GM12878 (cell line): Measurements from ENCODE around the gene IL1R2. TPM values are rescaled to one million over a fixed set of nuclear protein-coding genes. Genes with fewer than 3 reads are reported as not detected.

ENCODE experiments used
- ATAC-seq: fragments of 200-7000 bp; cut with Tn5 transposase; 3 replicates; pipeline ENCODE4 v1.9.1; 2020; ENCODE audit warnings: mild to moderate bottlenecking, moderate library complexity
- BruUV-seq: library from RNA; stranded (reverse); fragments of 400-500 nt; replicated peaks from 2 replicates; lab custom pipeline; 2021; lab: Mats Ljungman, UMichigan
- CTCF ChIA-PET: fragments of 300-600 bp; sonication (Branson Sonifier 250); formaldehyde crosslinking; extraction: SDS; loops from one replicate; lab custom pipeline; 2021; ENCODE audit warnings: inconsistent platforms; lab: Yijun Ruan, JAX
- POLR2A ChIA-PET: fragments of 350-600 bp; formaldehyde crosslinking; extraction: SDS; loops from one replicate; lab custom pipeline; 2021; ENCODE audit warnings: inconsistent platforms; lab: Charles Lee
- RAD21 ChIA-PET: fragments of 300-600 bp; sonication (Branson Sonifier 250); formaldehyde crosslinking; loops from one replicate; lab custom pipeline; 2023; ENCODE audit warnings: antibody characterized with exemption; ENCODE audit not compliant: unreplicated experiment; lab: Charles Lee
- SMC1A ChIA-PET: fragments of 300-600 bp; sonication (Branson Sonifier 250); formaldehyde crosslinking; loops from one replicate; lab custom pipeline; 2023; ENCODE audit not compliant: unreplicated experiment, uncharacterized antibody; lab: Charles Lee
- DNase-seq: peaks from one replicate; pipeline ENCODE4 v3.0.0-alpha.2; 2011; ENCODE audit warnings: low read depth, low spot score
- FAIRE-seq: peaks from 3 replicates; lab custom pipeline; 2011; peaks lifted over from hg19 to GRCh38; lab: Jason Lieb, UNC
- H2AFZ ChIP-seq: 2 replicates; pipeline ENCODE4 v1.6.0; 2011; ENCODE audit warnings: low read depth, low read length, control low read depth; ENCODE audit not compliant: control insufficient read depth
- H3K27ac ChIP-seq: 2 replicates; pipeline ENCODE4 v1.5.1; 2011; ENCODE audit warnings: control low read depth; ENCODE audit not compliant: control insufficient read depth, insufficient read depth
- H3K27me3 ChIP-seq, 2 experiments: replicated peaks in 1 of 2; 2 replicates each; pipeline versions ENCODE4 v1.6.0 to v1.6.1; 2011; ENCODE audit warnings: low read length in 1 of 2; ENCODE audit not compliant: control insufficient read depth in 2 of 2, insufficient read depth in 2 of 2
- H3K36me3 ChIP-seq, 2 experiments: 2 replicates each; pipeline ENCODE4 v1.5.1; 2011; ENCODE audit warnings: low read length in 1 of 2; ENCODE audit not compliant: control insufficient read depth in 2 of 2, insufficient read depth in 2 of 2
- H3K4me1 ChIP-seq: 2 replicates; pipeline ENCODE4 v1.6.1; 2011; ENCODE audit warnings: mild to moderate bottlenecking, low read length, moderate library complexity, mixed read lengths; ENCODE audit not compliant: control insufficient read depth, insufficient read depth
- H3K4me2 ChIP-seq: 2 replicates; pipeline ENCODE4 v1.6.0; 2011; ENCODE audit warnings: control low read depth; ENCODE audit not compliant: control insufficient read depth, insufficient read depth
- H3K4me3 ChIP-seq: fragments of 200-600 bp; sonication (generic); 2 replicates; pipeline ENCODE4 v1.5.1; 2016
- H3K79me2 ChIP-seq: 2 replicates; pipeline ENCODE4 v1.6.0; 2011; ENCODE audit warnings: low read length; ENCODE audit not compliant: control insufficient read depth, insufficient read depth
- H3K9ac ChIP-seq: 2 replicates; pipeline ENCODE4 v1.8.0; 2011; ENCODE audit warnings: low read length, control low read depth, mixed read lengths; ENCODE audit not compliant: control insufficient read depth, insufficient read depth
- H3K9me3 ChIP-seq: replicated peaks from 3 replicates; pipeline ENCODE4 v1.5.1; 2011; ENCODE audit warnings: mild to moderate bottlenecking, low read length; ENCODE audit not compliant: control insufficient read depth, insufficient read depth
- H4K20me1 ChIP-seq: 2 replicates; pipeline ENCODE4 v1.6.0; 2011; ENCODE audit not compliant: control insufficient read depth, insufficient read depth
- E2F8 ChIP-seq: fragments of 450-650 bp; IDR thresholded peaks from 2 replicates; pipeline ENCODE4 v1.6.1; 2018; ENCODE audit warnings: mild to moderate bottlenecking, low read depth, moderate library complexity; ENCODE audit not compliant: partially characterized antibody
- FOXK2 ChIP-seq: fragments of 450-650 bp; IDR thresholded peaks from 2 replicates; pipeline ENCODE4 v1.6.1; 2017; ENCODE audit warnings: mild to moderate bottlenecking, moderate library complexity
- IRF3 ChIP-seq: fragments of 450-650 bp; IDR thresholded peaks from 2 replicates; pipeline ENCODE4 v1.6.1; 2014; ENCODE audit warnings: mild to moderate bottlenecking
- IRF4 ChIP-seq: IDR thresholded peaks from 2 replicates; pipeline ENCODE4 v1.6.1; 2011; ENCODE audit warnings: low read depth, low read length
- MTA2 ChIP-seq: fragments of 450-650 bp; IDR thresholded peaks from 2 replicates; pipeline ENCODE4 v1.6.1; 2016; ENCODE audit warnings: low read depth, mild to moderate bottlenecking, moderate library complexity
- PAX5 ChIP-seq: IDR thresholded peaks from 2 replicates; pipeline ENCODE4 v1.6.1; 2011; ENCODE audit warnings: low read depth, low read length, borderline replicate concordance
- PBX3 ChIP-seq: IDR thresholded peaks from 2 replicates; pipeline ENCODE4 v1.6.1; 2011; ENCODE audit warnings: mild to moderate bottlenecking, low read depth, low read length, moderate library complexity; ENCODE audit not compliant: insufficient replicate concordance
- POLR2AphosphoS2 ChIP-seq: IDR thresholded peaks from 2 replicates; pipeline ENCODE4 v1.6.1; 2011; ENCODE audit warnings: low read depth, mild to moderate bottlenecking, low read length, improper control_type of control experiment, moderate library complexity
- RAD21 ChIP-seq: IDR thresholded peaks from 2 replicates; pipeline ENCODE4 v1.6.1; 2011; ENCODE audit warnings: mild to moderate bottlenecking, low read depth, low read length, moderate library complexity; ENCODE audit not compliant: insufficient read depth
- SPI1 ChIP-seq: IDR thresholded peaks from 2 replicates; pipeline ENCODE4 v1.6.1; 2011; ENCODE audit warnings: low read depth, mild to moderate bottlenecking, low read length, moderate library complexity, borderline replicate concordance; ENCODE audit not compliant: insufficient read depth
- SUZ12 ChIP-seq: fragments of 200-600 bp; sonication (generic); IDR thresholded peaks from one replicate; pipeline ENCODE4 v1.6.1; 2018; ENCODE audit warnings: antibody characterized with exemption, mild to moderate bottlenecking; ENCODE audit not compliant: unreplicated experiment
- TARDBP ChIP-seq: IDR thresholded peaks from 2 replicates; pipeline ENCODE4 v1.6.1; 2016; ENCODE audit warnings: borderline replicate concordance
- TCF7 ChIP-seq: IDR thresholded peaks from 2 replicates; pipeline ENCODE4 v1.6.1; 2014; ENCODE audit warnings: antibody characterized with exemption, borderline replicate concordance
- WGBS: methylation state at CpG from one replicate; pipeline ENCODE4 v1.1.6; 2016; ENCODE audit warnings: low lambda C conversion rate; ENCODE audit not compliant: insufficient replicate concordance, insufficient coverage; ENCODE audit errors: missing lambda C conversion rate; 5-methylcytosine and 5-hydroxymethylcytosine counted together
- in situ Hi-C: fragments of 300-500 bp; cut with MboI; formaldehyde crosslinking; loops from 9 replicates; pipeline ENCODE4 v1.14.3; 2018; ENCODE audit warnings: mixed read lengths
- intact Hi-C: fragments of 100-400 bp; cut with micrococcal nuclease; formaldehyde crosslinking; loops from one replicate; pipeline ENCODE4 v1.14.2; 2022; ENCODE audit not compliant: unreplicated experiment
- polyA plus RNA-seq, 11 experiments: library from polyadenylated mRNA; depleted of rRNA in 4 of 11; unstranded in 6 of 11; stranded (reverse) in 5 of 11; fragments of >200 nt; fragmentation: Nextera tagmentation in 4 of 11; fragmentation: Illumina TruSeq in 1 of 11; extraction: Ambion mirVana in 4 of 11; extraction: Trizol in 1 of 11; gene quantifications; 1 replicate in 1 of 11; 2 replicates in 10 of 11; pipeline versions ENCODE4 v1.2.1 to v1.2.3, GENCODE V29; 2011 to 2016; ENCODE audit warnings: inconsistent platforms in 2 of 11, missing spikeins in 2 of 11, low read depth in 1 of 11
- total RNA-seq, 4 experiments: library from RNA; depleted of rRNA in 3 of 4; stranded (reverse); fragments of >200 nt in 3 of 4; fragmentation: Illumina TruSeq in 1 of 4; extraction: Trizol in 1 of 4; gene quantifications; 2 replicates each; pipeline versions ENCODE4 v1.2.1 to v1.2.3, GENCODE V29; 2013 to 2021
- TF ChIP-seq, protein P1 (sequence below): fragments of 450-650 bp; IDR thresholded peaks from 2 replicates; pipeline ENCODE4 v1.6.1; 2018; ENCODE audit warnings: borderline replicate concordance, mild to moderate bottlenecking; ENCODE audit not compliant: partially characterized antibody

The IL1R2 gene
- total and polyA plus RNA-seq, 10 of the 15 experiments (the other 5 are each of a cell fraction or from before 2014, with no cell fraction given): 0.44 to 6.4 (median 0.62) TPM

- no peak for TF ChIP-seq IRF3
- TF ChIP-seq, protein P1, sequence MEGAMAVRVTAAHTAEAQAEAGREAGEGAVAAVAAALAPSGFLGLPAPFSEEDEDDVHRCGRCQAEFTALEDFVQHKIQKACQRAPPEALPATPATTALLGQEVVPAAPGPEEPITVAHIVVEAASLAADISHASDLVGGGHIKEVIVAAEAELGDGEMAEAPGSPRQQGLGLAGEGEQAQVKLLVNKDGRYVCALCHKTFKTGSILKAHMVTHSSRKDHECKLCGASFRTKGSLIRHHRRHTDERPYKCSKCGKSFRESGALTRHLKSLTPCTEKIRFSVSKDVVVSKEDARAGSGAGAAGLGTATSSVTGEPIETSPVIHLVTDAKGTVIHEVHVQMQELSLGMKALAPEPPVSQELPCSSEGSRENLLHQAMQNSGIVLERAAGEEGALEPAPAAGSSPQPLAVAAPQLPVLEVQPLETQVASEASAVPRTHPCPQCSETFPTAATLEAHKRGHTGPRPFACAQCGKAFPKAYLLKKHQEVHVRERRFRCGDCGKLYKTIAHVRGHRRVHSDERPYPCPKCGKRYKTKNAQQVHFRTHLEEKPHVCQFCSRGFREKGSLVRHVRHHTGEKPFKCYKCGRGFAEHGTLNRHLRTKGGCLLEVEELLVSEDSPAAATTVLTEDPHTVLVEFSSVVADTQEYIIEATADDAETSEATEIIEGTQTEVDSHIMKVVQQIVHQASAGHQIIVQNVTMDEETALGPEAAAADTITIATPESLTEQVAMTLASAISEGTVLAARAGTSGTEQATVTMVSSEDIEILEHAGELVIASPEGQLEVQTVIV: no peak
- TF ChIP-seq TARDBP: no peak
- no peak for TF ChIP-seq SPI1
- TF ChIP-seq FOXK2: no peak
- TF ChIP-seq RAD21: no peak
- TF ChIP-seq SUZ12: no peak
These were observed 24.7 kb downstream of the IL1R2 start (continued) for GRCh38 chr2:102016399-102016955.

DNA sequence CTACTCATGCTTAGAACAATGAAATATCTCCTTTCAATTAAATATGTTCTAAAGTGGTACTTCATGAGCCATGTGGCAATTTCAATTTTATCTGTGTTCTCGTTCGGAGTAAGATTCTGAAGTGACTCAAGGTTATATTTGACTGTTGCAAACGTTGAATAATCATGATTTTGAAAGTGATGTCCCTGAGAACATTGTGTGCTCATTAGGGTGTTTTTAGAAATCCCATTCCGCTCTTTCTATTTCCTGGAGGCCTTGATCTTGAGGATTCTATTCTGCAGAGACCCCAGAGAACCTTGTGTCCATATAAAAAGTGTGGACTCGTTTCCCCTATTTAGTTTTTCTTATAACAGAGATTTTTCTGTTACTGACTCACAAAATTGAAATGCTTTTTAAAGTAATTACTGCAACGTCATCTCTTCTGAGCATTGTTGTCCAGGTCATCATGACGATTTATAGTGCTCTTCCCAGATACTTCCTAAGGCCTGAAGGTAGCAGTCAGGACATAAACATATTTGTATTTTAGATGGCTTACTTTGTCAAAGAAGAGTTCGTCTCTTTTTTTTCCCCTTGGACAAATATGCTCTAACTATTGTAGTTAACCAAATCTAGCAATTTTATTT is 27.2 kb downstream of the IL1R2 start:
- H3K27me3 ChIP-seq: no peaks in the 10 kb centered on the region
- ATAC-seq (no peak), FAIRE-seq (no peak), DNase-seq (no peak)
- no peak overlapping the region for H3K27ac ChIP-seq
- H3K4me1 ChIP-seq: no peaks in the 10 kb centered on the region
- H3K9ac ChIP-seq: no peak overlapping the region
- in situ Hi-C loops (no loop called here), intact Hi-C loops (no loop called here)
- WGBS: 12% methylated on average over 8 of the region's 8 CpGs
- H3K36me3 ChIP-seq: no peaks in the 10 kb centered on the region
- ChIA-PET SMC1A (interaction anchor here (1.1 to 3.0 kb wide), 13 partner anchors 13 to 424 kb away, joined by 3 to 153 read pairs (median 7); no protein-coding TSS in a partner anchor), CTCF (interaction anchor here (0.9 to 15.7 kb wide), 11 partner anchors 12 to 454 kb away, joined by 3 to 370 read pairs (median 9); partner anchors contain the start of gene SLC9A4), POLR2A (interaction anchor here (1.9 kb wide), 1 partner anchor 222 kb away, joined by 9 read pairs; no protein-coding TSS in a partner anchor), RAD21 (interaction anchor here (1.5 to 2.6 kb wide), 7 partner anchors 11 to 220 kb away, joined by 5 to 109 read pairs (median 21); no protein-coding TSS in a partner anchor)
- H3K4me2 ChIP-seq: no peak overlapping the region
- no peaks in the 10 kb centered on the region for H4K20me1 ChIP-seq
- no peak overlapping the region for H3K4me3 ChIP-seq
- no peaks in the 10 kb centered on the region for H3K79me2 ChIP-seq
- no peak overlapping the region for H2AFZ ChIP-seq
- no TSS peak for BruUV-seq
- H3K9me3 ChIP-seq: no peaks in the 10 kb centered on the region; the same call in 2 of the 3 replicates
- TF ChIP-seq PBX3: no peak
- TF ChIP-seq IRF4: no peak
- no peak for TF ChIP-seq PAX5
- TF ChIP-seq TCF7: no peak
- TF ChIP-seq E2F8: no peak
- no peak for TF ChIP-seq POLR2AphosphoS2
- no peak for TF ChIP-seq MTA2
